Measurements from ENCODE around the gene TREH. TPM values are rescaled to one million over a fixed set of nuclear protein-coding genes. Genes with fewer than 3 reads are reported as not detected.

The TREH gene
- total RNA-seq, 1 experiment from 2014 or later, result not detected

DNA sequence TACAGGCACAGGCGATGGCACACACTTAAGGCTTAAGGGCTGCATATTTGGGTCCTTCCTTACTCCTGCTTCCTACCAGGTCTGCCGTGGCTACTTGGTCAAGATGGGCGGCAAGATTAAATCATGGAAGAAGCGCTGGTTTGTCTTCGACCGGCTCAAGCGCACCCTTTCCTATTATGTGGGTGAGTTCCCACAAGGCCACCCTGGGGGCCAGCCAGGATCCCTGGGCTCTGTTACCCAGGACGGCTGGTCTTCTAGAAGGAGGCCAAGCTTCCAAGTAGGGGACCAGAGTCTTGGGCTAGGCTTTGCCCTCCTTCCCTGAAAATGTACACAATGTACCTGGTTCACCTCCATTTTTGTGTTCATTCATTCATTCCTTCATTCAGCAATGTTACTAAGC is 29.1 kb downstream of the TREH start:
- Histone ChIP-seq H2BK5ac (ENCODE audit: insufficient read length, low read length) (no peak overlapping the region), H2AFZ (ENCODE audit: low read length) (no peak overlapping the region), H3K27ac (ENCODE audit: insufficient read length, low read depth, low read length) (no peak overlapping the region), H4K8ac (replicated peaks; ENCODE audit: insufficient read length, low read depth, low read length) (no peak overlapping the region), H4K5ac (ENCODE audit: insufficient read length, low read depth, low read length) (no peak overlapping the region), H2BK15ac (ENCODE audit: low read depth, low read length) (no peak overlapping the region), H3K27me3 (ENCODE audit: insufficient read depth, low read length) (no peaks in the 10 kb centered on the region), H3K18ac (ENCODE audit: insufficient read length, low read depth, low read length) (no peak overlapping the region), H3K79me1 (ENCODE audit: insufficient read depth, low read depth, low read length, poor library complexity, severe bottlenecking) (no peaks in the 10 kb centered on the region), H3K23me2 (ENCODE audit: insufficient read length, low read depth, low read length, poor library complexity, severe bottlenecking) (no peaks in the 10 kb centered on the region), H2AK5ac (ENCODE audit: insufficient read length, low read length) (no peak overlapping the region), H3K4ac (ENCODE audit: low read depth, low read length) (no peak overlapping the region), H3K23ac (ENCODE audit: insufficient read length, low read depth, low read length) (no peak overlapping the region), H3T11ph (ENCODE audit: low read length) (no peak overlapping the region), H4K91ac (ENCODE audit: insufficient read length, low read depth, low read length) (no peak overlapping the region), H2BK120ac (ENCODE audit: low read depth, low read length, poor library complexity, severe bottlenecking) (no peak overlapping the region), H2BK20ac (ENCODE audit: low read depth, low read length, poor library complexity, severe bottlenecking) (no peak overlapping the region), H3K79me2 (ENCODE audit: insufficient read depth, low read length) (no peaks in the 10 kb centered on the region), H3K4me1 (ENCODE audit: insufficient read depth, low read length) (no peaks in the 10 kb centered on the region), H2BK12ac (ENCODE audit: insufficient read length, low read depth, low read length) (no peak overlapping the region), H3K4me2 (ENCODE audit: insufficient read depth, insufficient read length, low read length) (no peak overlapping the region), H3K14ac (ENCODE audit: insufficient read depth, low read length) (no peak overlapping the region), H3K9ac (ENCODE audit: extremely low read depth, insufficient read length, low read length) (no peak overlapping the region), H3K56ac (ENCODE audit: insufficient read length, low read depth, low read length) (no peak overlapping the region), H4K20me1 (ENCODE audit: control insufficient read depth, insufficient read depth, insufficient read length) (no peaks in the 10 kb centered on the region), H3K9me3 (ENCODE audit: control insufficient read depth, low read depth, low read length) (no peaks in the 10 kb centered on the region)
- Mint-ChIP-seq H3K36me3 (ENCODE audit: insufficient read depth in 1 of 3, low read depth in 3 of 3) (peaks cover 36 to 82% (median 81%) of the 10 kb centered on the region in 3 experiments; a peak in 6 of 7 replicates), H3K4me3 (no peak overlapping the region), H3K27me3 (ENCODE audit: low read depth) (no peaks in the 10 kb centered on the region), H3K9me3 (no peaks in the 10 kb centered on the region), H3K4me1 (no peaks in the 10 kb centered on the region), H3K27ac (no peak overlapping the region)
- TF ChIP-seq, protein P1, sequence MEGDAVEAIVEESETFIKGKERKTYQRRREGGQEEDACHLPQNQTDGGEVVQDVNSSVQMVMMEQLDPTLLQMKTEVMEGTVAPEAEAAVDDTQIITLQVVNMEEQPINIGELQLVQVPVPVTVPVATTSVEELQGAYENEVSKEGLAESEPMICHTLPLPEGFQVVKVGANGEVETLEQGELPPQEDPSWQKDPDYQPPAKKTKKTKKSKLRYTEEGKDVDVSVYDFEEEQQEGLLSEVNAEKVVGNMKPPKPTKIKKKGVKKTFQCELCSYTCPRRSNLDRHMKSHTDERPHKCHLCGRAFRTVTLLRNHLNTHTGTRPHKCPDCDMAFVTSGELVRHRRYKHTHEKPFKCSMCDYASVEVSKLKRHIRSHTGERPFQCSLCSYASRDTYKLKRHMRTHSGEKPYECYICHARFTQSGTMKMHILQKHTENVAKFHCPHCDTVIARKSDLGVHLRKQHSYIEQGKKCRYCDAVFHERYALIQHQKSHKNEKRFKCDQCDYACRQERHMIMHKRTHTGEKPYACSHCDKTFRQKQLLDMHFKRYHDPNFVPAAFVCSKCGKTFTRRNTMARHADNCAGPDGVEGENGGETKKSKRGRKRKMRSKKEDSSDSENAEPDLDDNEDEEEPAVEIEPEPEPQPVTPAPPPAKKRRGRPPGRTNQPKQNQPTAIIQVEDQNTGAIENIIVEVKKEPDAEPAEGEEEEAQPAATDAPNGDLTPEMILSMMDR (conservative IDR thresholded peaks at IDR 0.05), result no peak
- no peak for DNase-seq
- WGBS (ENCODE audit: extremely low coverage, insufficient read length, low lambda C conversion rate), result no CpG with 5 or more reads among the region's 8 CpGs

Data from H9 (cell line).